NCI-H2171 treated with DMSO at 0.1 percent for 48 hours (cell line): ENCODE results near the gene TEKTIP1.
A peak's percentile ranks its signal among the peaks of the same experiment; 100 is the strongest.

ENCODE experiments used
- DNase-seq: peaks from one replicate; lab custom pipeline; 2025; lab: John Stamatoyannopoulos, UW

The TEKTIP1 gene

DNA sequence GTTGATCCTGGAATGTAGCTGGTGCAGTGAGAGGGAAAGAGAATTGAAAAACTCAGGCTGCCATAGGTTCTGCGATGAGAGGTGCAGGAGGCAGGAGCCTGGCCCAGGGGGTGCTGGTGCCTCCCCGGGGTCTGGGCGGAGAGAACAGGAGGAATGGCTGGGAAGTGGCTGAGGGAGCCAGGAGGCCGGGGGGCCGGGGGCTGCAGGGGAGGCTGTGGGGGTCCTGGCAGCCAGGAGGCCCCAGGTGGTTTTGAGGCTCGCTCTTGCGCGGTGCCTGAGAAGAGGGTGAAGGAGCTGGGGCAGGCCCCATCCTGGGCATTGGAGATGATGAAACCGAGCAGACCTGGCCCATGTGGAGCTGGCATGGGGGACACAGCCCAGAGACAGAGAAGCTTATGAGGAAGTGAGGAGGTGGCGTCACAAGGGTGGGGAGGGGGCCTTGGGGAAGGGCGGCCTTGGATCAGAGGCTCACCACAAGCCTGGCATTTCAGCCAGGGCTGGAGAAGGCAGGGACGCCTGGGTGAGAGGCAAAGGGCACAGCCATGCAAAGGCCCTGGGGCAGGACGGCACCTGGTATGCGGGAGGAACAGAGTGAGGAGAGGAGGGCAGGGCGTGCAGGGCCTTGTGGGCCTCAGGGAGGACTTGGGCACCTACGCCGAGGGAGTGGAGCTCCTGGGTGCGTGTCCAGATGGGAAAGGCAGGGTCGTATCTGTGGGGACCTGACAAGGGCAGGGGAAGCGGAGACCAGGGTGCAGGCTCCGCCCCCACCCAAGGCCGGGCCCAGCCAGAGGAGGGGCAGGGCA, 1.3 kb upstream of the TEKTIP1 start:
- no peak for DNase-seq

DNA sequence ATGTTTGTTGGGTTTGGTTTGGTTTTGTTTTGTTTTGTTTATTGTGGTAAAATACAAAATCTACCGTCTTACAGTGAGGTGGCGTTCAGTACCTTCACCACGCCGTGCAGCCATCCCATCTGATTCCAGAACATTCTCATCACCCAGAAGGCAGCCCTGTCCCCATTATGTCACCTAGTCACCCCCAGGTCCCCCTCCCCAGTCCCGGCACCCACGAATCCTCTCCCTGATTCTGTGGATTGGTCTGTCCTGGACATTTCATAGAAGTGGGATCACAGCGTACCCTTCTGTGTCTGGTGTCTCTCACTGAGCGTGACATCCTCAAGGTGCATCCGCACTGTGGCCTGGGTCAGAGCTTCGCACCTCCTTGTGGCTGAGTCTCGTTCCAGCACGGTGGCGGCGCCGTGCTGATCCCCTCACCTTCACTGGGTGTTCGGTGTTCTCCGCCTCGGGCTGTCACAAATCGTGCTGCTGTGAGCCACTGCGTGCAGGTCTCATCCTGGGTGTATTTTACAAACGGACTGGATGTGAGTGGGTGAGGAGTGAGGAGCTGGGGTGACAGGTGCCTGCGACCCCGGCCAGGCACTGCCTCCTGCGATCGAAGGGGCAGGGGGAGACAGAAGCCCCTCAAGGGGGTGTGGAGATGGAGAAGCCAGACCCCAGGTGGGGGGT, 580 bp upstream of the TEKTIP1 start:
- DNase-seq: no peak

DNA sequence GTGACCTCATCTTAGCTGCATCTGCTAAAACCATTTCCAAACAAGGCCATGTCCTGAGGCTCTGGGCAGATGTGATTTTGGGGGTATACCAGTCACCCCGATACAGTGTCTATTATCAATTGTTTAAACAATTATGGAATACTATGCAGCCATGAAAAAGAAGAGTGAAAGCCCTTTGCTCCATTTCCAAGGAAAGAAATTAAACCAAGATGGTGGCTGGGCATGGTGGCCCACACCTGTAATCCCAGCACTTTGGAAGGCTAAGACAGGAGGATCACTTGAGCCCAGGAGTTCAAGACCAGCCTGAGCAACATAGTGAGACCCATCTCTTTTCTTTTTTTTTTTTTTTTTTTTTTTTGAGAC, 763 bp downstream of the TEKTIP1 start:
- no peak for DNase-seq

DNA sequence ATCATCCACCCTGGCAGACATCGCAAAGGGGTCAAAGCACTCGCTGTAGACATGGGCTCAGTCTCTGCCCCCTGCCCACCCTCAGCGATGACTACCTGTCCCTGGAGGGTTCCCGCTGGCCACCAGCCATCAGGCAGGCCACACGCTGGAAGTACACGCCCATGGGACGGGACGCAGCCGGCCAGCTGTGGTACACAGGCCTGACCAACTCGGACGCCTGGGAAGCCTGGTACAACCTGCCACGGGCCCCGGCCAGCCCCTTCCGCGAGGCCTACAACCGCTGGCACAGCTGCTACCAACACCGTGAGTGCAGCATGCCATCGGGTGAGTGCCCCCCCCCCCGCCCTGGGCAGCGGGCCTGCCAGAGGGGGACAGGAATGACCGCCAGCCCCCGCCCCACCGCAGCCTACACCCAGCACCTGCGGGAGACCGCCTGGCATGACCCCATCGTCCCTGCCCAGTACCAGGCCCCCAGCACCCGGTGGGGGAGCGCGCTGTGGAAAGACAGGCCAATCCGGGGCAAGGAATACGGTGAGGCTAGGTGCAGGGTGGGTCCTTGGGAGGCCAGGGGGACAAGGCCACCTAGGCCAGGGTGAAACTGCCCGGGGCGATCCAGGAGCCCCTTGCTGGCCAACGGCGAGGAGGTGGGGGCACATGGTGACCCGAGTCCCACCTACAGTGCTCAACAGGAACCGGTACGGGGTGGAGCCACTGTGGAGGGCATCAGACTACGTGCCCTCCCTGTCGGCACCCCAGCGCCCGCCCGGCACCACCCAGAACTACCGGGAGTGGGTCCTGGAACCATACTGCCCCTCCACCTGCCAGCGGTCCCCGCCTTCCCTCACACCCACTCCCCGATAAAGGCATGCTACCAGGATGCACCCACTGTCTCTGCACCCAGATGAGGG, 4.4 kb downstream of the TEKTIP1 start:
- no peak for DNase-seq

DNA sequence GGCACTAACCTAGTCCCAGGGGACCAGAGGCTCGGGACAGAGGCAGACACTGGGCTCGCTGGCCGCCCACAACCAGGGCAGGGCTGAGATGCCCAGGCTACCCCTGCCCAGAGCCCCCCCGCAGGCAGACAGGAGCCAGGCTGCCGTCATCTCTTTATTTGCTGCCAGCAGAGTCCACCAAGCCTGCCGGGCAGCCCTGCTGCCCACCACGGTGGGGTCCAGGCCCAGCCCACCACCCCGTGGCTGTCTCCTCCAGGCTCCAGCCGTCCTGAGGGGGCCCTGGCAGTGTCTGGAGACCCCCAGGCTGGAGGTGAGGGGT, 5.0 kb downstream of the TEKTIP1 start:
- no peak for DNase-seq

DNA sequence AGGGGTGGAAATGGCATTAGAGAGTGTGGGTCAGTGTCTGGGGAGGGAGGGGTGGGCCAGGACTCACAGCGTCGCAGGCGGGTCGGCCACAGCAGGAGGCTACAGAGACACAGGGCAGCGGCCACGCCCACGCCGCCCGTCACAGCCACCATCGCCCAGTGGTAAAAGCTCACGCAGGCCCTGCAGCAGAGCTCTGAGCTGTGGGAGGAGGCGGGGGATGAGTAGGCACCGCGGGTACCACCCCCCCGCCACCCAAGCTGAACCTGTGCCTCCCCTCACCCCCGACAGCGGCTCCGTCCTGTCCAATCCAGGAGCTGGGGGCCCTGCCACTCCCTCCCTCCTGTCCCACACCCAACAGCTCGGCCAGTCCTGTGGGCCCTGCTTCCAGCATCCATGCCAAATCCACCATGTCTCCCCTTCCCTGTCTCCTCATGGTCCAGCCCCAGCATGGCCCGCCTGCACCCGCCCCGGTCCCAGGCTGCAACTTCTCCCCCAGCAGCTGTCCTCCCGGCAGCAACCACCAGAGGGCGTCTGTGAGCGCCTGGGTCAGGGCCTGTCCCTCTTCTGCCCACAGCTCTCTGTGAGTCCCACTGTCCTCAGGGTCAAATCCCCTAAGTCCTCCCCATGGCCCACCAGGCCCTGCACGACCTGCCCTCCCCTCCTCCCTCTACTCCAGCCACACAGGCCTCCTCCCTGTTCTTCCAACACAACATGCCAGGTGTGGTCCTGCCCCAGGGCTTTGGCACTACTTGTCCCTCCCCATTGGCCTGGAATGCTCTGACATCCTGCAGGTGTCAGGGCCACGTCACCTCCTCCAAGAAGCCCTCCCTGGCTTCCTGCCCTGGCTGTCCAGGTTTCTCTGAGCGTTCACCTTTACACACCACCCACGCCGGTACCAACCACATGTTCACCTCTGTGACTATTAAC, 6.0 kb downstream of the TEKTIP1 start:
- no peak for DNase-seq

DNA sequence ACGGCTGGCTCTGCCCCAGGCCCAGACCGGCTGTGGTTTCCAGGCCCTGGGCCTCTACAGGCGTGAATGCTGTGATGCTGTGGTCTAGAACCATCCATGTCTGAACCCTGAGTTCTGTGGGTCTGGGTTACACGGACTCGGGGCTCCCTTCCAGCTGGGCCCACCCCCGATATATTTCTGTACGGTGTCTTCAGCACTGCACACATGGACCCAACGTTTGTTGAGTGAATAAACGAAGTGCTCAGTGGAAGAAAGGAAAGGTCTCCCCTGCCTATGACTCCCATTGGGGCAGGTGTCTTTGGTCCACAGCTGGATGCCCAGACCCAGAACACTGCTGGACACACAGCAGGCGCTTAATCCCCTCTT, 6.7 kb downstream of the TEKTIP1 start:
- no peak for DNase-seq

DNA sequence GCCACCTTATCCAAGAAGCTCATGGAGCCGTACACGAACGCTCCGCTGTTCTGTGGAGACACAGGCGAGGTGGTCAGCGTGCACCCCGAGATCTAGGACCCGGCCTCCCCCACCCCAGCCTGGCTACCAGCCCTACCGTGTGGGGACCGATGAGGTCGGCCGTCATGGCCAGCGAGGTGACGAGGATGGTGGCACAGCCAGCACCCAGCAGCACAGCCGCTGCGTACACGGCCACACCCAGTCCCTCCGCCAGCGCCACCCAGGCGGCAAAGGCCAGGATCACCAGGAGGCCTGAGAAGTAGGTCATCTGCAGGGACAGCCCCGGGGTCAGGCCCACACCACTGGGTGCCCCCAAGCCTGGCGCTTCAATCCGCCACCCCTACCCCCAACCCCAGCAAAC, 7.1 kb downstream of the TEKTIP1 start:
- no peak for DNase-seq

DNA sequence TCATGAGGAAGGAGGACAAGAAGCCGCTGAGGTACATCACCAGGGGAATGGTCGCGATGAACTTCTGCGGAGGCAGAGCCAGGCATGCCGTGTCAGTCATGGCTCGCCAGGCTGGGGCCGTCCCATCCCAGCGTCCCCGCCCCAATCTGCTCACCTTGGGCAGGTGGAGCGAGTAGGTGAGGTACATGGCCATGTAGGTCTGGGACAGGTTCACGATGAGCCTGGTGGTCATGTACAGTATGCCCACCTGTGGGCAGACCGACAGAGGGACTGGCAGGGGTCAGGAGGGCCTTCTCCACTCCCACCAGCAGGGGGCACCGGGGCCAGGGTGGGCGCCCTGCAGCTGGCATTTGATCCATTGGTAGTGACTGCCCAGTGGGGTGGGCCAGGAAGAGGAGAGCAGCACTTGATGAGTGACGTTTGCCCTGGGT, 8.3 kb downstream of the TEKTIP1 start:
- DNase-seq: no peak

DNA sequence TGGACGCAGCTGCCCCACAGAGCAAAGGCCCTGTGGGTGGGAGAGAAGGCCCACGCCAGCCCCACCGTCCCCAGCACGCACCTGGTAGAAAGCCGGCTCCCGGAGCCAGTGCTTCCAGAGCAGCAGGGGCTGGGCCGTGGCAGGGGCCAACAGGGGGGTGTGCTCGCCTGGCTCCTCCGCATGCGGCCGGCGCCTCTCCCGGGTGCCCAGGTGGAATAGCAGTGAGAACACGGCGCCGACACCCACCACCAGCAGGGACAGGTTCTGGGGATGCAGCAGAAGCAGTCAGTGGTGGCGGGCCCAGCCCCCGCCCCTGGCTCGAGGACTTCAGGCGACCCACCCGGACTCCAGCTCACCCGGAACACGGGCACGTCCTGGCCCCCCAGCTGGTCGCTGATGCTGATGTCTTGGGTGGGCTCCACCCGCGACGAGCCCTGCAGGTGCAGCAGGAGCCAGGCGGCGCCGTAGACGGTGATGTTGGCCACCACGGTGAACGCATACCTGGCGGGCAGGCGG, 8.9 kb downstream of the TEKTIP1 start:
- DNase-seq: no peak

DNA sequence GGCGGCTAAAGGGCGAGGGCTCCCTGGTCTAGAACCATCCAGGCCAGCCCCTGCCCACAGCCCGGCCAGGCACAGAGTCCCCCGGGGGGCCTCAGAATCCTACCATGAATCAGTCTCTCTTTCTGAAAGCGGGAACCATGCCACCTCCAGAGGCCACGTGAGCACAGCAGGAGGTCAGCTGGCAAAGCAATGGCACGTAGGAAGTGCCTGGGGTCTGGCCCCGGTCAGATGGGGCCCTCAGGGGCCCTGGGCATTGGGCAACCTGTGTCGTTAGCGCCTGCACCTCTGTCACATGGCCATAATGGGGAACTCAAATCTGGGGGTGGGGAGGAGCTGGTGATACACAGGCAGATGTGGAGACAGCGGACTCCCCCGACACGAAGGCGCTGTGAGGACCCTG, 9.6 kb downstream of the TEKTIP1 start:
- DNase-seq: no peak

DNA sequence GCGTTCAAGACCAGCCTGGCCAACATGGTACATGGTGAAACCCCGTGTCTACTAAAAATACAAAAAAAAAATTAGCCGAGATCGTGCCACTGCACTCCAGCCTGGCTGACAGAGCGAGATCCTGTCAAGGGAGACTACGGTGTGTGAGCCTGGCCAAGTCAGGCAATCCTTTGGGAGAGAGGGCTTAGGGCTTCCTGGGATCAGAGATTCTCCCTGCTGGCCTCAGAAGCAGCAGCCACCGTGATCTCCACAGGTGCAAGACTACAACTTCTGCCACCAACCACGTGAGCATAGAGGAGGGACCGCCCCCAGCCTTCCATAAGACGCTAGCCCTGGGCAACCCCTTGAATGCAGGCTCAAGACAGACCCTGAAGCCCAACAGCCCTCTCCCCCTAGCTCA, 10.8 kb downstream of the TEKTIP1 start:
- DNase-seq: no peak

DNA sequence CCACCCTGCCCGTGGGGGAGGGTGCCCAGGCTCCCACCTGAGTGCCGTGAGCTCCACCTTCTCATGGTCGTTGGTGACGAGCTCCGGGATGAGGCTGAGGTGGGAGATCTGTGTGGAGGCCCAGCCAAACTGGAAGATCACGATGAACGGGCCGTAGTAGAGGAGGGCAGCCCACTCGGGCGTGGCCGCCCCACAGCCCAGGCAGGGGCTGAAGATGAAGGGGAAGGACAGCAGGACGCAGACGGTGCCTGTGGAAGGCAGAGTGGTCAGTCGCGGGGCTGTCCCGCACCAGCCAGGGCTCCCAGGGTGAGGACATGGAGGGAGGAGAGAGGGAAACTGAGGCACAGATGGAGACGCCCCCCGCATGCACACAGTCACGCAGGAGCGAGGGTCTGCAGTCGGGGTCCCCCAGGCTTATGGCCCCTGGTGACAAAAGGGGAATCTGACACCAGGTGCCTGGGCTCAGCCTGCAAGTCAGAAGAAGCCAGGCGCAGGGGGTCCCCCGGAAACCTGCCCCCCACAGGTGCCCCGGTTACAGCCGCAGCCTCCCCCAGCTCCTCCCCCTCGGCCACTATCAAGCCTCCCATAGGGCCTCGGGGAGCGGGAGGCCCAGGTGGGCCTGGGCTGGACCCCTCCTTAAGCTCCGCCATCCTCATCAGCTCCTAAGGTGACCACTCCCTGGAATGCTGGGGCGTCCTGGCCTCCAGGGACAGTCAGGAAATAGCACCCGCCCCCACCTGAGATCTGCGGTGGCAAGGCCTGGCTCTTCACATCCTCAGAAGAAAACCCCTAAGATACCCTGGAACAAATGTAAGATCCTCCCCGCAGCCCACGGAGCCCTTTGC, 12.2 kb downstream of the TEKTIP1 start:
- DNase-seq: no peak

DNA sequence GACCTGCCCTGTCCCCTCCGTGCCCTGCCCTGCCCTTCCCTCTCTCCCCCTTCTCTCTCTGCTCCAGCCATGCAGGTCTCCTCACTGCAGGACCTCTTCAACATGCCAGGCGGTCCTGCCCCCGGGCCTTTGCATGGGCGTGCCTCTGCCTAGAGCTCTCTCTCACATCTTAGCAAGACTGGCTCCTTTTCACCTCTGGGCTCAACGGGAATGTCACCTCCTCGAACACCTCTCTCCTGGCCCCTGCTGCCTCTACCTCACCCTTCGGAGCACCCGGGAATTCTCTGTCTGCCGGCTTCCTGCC, 12.8 kb downstream of the TEKTIP1 start:
- no peak for DNase-seq

DNA sequence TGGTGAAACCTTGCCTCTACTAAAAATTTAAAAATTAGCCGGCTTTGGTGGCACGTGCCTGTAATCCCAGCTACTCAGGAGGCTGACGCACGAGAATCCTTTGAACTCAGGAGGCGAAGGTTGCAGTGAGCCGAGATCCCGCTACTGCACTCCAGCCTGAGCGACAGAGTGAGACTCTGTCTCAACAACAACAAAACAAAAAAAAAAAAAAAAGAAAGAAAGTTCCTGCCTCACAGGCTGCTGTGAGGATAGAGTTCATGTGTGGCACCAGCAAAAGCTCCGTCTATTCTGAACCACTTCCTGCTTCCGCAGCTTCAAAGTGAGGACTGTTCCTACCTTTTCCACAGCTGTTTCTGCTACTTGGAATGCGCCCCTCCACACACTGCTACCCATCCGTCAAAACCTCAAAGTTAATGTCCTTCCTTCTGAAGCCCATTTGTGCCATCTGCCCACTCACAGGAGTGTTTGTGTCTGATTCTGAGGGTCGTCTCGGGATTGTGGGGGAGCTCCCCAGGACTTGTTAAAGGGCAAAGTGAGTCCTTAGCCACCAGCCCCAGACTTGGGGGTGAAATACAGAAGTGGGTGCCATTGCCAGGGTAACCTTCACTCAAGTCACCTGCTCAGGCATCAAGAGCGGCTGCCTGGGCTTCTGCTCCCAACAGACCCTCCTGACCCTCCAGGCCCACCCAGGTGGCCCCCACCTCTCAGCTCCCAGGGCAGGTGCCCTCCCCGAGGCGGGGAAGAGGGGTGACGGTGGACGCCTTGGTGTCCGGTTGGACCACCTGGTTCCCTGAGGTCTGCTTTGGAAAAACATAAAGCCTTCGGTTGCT, 15.5 kb downstream of the TEKTIP1 start:
- DNase-seq: no peak

DNA sequence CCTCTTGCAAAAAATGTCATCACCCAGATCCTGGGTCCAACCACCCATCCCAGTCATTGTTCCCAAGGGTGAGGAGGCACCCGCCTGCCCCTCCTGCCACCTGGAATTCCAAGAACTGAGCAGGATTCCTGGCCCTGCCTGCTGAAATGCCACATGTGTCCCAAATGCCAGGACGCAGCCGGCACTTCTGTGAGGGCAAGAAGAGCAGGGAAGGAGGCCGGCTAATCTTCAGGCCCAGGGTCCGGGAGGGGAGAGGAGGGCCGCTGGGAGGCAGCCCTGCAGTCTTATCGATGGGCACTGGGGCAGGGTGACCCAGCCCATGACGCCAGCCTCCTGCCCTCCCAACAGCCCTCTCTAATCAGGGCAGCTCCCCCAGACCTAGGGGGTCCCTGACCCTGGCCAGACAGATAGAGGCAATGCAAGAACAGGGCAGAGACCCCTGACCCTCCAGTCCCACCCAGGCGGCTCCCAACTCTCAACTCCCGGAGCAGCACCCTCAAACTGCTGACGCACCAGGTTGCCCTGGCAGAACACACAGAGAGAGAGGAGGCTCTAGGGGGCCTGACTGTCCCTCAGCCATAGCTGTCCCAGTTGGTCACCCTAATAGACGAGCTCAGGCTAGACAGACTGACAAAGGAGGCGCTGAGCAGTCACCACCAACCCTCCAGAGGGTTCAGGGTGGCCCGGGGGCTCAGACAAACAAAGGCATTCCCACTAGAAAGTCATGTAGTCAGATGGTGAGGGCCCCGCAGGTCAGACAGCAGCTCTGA, 16.9 kb downstream of the TEKTIP1 start:
- no peak for DNase-seq

DNA sequence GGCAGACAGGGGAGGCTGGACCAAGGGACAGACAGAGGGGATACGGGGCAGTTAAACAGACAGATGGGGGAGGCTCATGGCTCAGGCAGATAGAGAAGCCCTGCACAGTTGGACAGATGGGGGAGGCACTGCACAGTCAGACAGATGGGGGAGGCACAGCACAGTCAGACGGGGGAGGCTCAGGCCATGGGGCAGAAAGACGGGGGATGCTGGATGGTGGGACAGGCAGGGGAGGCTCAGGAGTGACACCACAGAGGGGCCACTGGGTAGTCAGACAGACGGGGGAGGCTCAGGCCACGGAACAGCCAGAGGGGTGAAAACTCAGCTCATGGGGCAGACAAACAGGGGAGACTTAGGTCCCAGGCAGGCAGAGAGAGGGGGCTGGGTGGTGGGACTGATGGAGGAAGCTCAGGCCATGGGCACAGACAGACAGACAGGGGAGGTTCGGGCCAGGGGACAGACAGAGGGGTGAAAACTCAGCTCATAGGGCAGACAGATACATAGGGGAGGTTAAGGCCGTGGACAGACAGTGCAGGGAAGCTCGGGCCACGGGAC, 17.5 kb downstream of the TEKTIP1 start:
- no peak for DNase-seq

DNA sequence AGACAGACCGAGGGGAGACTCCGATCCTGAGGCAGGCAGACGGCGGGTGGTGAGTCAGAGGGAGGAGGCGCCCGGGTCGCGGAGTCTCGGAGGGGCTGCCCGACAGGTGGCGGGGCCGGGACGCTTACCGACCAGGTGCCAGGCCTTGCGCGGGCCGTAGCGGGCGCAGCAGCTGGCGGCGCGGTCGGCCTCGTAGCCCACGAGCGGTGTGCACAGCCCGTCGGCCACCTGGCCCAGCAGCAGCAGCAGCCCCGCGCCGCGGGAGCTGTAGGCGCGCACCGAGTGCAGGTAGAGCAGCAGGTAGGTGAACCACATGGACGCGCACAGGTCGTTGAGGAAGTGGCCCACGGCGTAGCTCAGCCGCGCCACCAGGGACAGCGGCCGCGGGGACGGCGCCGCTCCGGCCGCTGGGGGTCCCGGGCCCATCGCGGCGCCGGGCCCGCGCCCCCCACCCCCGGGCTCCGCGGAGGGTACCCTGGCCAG, 18.0 kb downstream of the TEKTIP1 start:
- DNase-seq: peak; percentile 53
